HUES6 (cell line): ENCODE results near the gene SND1.

Experiments
- H3K27ac ChIP-seq: 2 replicates; pipeline ENCODE4 v1.7.0; 2013; ENCODE audit warnings: low read depth, mild to moderate bottlenecking, low read length, inconsistent platforms
- H3K27me3 ChIP-seq: 2 replicates; pipeline ENCODE4 v1.6.1; 2013; ENCODE audit warnings: low read length; ENCODE audit not compliant: control insufficient read depth, insufficient read depth
- H3K36me3 ChIP-seq: 2 replicates; pipeline ENCODE4 v1.6.1; 2013; ENCODE audit warnings: low read length; ENCODE audit not compliant: control insufficient read depth, insufficient read depth
- H3K4me1 ChIP-seq: 2 replicates; pipeline ENCODE4 v1.6.1; 2013; ENCODE audit warnings: low read length; ENCODE audit not compliant: control insufficient read depth, insufficient read depth
- H3K4me3 ChIP-seq: 2 replicates; pipeline ENCODE4 v1.5.1; 2013; ENCODE audit warnings: low read depth, low read length
- H3K9ac ChIP-seq: one replicate; pipeline ENCODE4 v1.6.1; 2013; ENCODE audit warnings: mild to moderate bottlenecking, low read length
- H3K9me3 ChIP-seq: 2 replicates; pipeline ENCODE4 v1.6.1; 2013; ENCODE audit warnings: low read depth, low read length; ENCODE audit not compliant: control insufficient read depth, insufficient read depth

The SND1 gene

DNA sequence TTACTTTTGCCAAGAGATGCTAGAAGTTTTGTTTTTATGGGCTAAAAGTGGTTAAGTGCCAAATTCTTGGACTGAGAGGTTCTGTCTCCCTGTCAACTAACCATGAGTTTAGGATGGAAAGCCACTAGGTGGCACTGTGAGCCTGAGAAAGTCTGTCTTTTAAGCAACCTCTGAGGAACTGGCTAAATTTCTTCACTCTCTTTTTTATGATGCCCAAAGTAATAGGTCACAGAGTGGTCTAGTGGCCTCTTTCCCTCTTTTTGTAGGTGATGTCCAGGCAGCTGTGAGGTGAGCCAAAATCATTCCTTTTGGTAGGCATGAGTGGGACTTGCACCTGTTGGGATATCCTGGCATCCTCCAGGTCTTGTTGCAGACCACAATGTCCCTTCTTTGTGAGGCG lies 56.8 kb downstream of the SND1 start:
- Histone ChIP-seq H3K9ac (no peak overlapping the region), H3K27ac (no peak overlapping the region), H3K36me3 (peaks cover 96% of the 10 kb centered on the region), H3K27me3 (no peaks in the 10 kb centered on the region), H3K4me3 (no peak overlapping the region), H3K4me1 (no peaks in the 10 kb centered on the region), H3K9me3 (no peaks in the 10 kb centered on the region; the same call in 1 of the 2 replicates)

GRCh38 chr7:127710635-127711034 lies 58.6 kb downstream of the SND1 start:
- no peak overlapping the region for H3K4me3 ChIP-seq
- H3K27me3 ChIP-seq, result no peaks in the 10 kb centered on the region
- no peak overlapping the region for H3K27ac ChIP-seq
- no peak overlapping the region for H3K9ac ChIP-seq
- H3K36me3 ChIP-seq, result peaks cover 89% of the 10 kb centered on the region
- no peaks in the 10 kb centered on the region for H3K4me1 ChIP-seq
- no peaks in the 10 kb centered on the region; the same call in 1 of the 2 replicates for H3K9me3 ChIP-seq

GRCh38 chr7:127711872-127712271 lies 59.9 kb downstream of the SND1 start:
- Histone ChIP-seq H3K27me3 (no peaks in the 10 kb centered on the region), H3K4me1 (no peaks in the 10 kb centered on the region), H3K4me3 (no peak overlapping the region), H3K9ac (no peak overlapping the region), H3K27ac (no peak overlapping the region), H3K36me3 (peaks cover 82% of the 10 kb centered on the region), H3K9me3 (no peaks in the 10 kb centered on the region; the same call in 1 of the 2 replicates)

DNA sequence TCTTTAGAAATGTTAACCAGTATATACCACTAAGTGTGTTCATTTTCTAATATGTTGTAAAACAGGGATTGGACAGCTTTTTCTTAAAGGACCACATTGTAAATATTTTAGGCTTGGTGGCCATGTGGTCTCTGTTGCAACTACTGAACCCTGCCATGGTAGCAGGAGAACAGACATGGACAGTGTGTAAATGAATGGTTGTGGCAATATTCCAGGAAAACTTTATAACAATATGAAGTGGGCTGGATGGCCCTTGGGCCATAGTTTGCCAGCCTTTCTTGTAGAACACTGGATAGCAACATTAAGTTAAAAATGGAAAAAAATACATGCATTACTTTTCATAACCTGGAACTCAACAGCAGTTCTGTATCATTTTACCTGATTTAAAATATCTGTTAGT lies 61.0 kb downstream of the SND1 start:
- Histone ChIP-seq H3K9ac (no peak overlapping the region), H3K4me3 (no peak overlapping the region), H3K9me3 (no peaks in the 10 kb centered on the region; the same call in 1 of the 2 replicates), H3K36me3 (peaks cover 80% of the 10 kb centered on the region), H3K27me3 (no peaks in the 10 kb centered on the region), H3K27ac (no peak overlapping the region), H3K4me1 (no peaks in the 10 kb centered on the region)

DNA sequence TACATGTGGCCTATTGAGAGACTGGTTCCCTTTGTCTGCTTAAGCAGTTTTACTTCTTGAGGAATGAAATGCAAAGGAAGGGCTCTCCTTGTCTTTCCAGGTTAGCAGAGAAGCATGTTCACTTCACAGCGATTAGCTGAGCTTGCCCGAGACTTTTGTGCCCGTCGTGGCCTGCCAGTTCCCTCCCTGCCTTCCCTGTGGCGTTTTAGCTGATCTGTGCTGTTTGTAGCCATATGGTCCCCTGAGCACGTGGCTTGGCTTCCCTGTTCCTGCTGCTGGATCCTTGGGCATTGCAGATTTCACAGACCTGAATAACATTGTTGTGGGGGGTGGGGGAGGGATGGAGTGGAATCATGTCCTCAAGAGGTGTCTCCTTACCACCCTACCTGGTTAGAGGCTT lies 61.8 kb downstream of the SND1 start:
- Histone ChIP-seq H3K4me3 (no peak overlapping the region), H3K36me3 (peaks cover 81% of the 10 kb centered on the region), H3K27me3 (no peaks in the 10 kb centered on the region), H3K9ac (no peak overlapping the region), H3K4me1 (no peaks in the 10 kb centered on the region), H3K27ac (no peak overlapping the region), H3K9me3 (no peaks in the 10 kb centered on the region; the same call in 1 of the 2 replicates)

- H3K4me3 ChIP-seq, result no peak overlapping the region
- no peak overlapping the region for H3K9ac ChIP-seq
- peaks cover 73% of the 10 kb centered on the region for H3K36me3 ChIP-seq
- H3K27me3 ChIP-seq, result no peaks in the 10 kb centered on the region
- no peaks in the 10 kb centered on the region for H3K4me1 ChIP-seq
- H3K9me3 ChIP-seq, result no peaks in the 10 kb centered on the region; the same call in 1 of the 2 replicates
- H3K27ac ChIP-seq, result no peak overlapping the region
Measured at GRCh38 chr7:127715272-127715671, 63.3 kb downstream of the SND1 start.

GRCh38 chr7:127715901-127716300 lies 63.9 kb downstream of the SND1 start:
- Histone ChIP-seq H3K9me3 (no peaks in the 10 kb centered on the region; the same call in 1 of the 2 replicates), H3K4me3 (no peak overlapping the region), H3K36me3 (peaks cover 73% of the 10 kb centered on the region), H3K27me3 (no peaks in the 10 kb centered on the region), H3K27ac (no peak overlapping the region), H3K4me1 (no peaks in the 10 kb centered on the region), H3K9ac (no peak overlapping the region)

DNA sequence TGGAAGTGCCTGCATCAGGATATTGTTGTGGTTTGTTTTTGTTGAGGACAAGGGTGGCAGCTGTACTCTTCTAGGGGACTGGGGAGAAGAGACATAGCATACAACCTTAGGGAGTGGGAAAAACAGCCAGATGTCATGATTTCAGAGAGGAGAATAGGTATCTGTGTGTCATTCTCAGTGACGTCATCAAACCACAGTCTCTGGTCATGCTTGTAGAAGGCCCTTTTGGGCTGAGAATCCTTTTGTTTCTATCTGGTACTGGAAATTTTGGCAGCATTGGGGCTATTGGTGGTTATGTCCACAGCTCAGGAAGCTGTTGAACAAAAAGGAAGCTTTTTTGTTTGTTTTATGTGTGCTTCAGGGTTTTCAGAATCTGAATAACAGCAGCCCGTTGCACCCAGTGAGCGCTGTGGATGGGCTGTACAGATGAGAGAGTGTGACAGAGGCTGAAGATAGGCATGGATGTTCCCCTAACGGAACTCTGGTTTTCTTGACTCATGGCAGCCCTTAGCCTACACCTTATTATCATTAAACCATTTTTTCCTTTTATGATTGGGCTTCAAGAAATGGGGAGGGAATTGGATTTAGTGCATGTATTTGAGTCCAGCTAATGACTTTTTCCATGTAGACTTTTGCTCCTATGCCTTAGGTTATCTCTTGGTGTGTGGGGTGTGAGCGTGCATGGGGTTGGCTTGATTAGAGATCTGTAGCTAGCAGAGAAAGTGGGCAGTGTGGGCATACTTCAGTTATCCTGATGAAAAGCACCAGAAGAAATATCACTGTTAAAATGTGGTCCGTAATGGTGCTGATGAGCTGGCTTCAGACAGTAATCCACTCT lies 65.7 kb downstream of the SND1 start:
- Histone ChIP-seq H3K4me3 (no peak overlapping the region), H3K4me1 (no peaks in the 10 kb centered on the region), H3K36me3 (peaks cover 74% of the 10 kb centered on the region), H3K27me3 (no peaks in the 10 kb centered on the region), H3K9ac (no peak overlapping the region), H3K27ac (no peak overlapping the region), H3K9me3 (no peaks in the 10 kb centered on the region)

DNA sequence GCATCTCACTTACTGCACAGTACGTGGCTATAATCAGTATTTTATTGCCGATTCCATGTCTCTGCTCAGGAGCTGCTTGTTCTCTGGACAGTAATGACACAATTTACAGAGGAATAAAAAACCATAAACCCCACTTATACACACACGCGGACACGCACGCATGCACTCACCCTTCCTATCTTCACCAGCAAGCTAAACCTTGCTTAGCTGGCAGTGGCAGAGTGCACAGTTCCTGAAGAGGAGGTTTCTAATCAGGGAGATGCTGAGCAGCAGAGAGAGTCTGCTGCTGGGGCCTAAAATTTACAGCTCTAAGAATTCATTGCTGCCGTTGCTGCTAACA lies 66.3 kb downstream of the SND1 start:
- Histone ChIP-seq H3K36me3 (peaks cover 74% of the 10 kb centered on the region), H3K9me3 (no peaks in the 10 kb centered on the region), H3K9ac (no peak overlapping the region), H3K27ac (no peak overlapping the region), H3K4me1 (no peaks in the 10 kb centered on the region), H3K4me3 (no peak overlapping the region), H3K27me3 (no peaks in the 10 kb centered on the region)

DNA sequence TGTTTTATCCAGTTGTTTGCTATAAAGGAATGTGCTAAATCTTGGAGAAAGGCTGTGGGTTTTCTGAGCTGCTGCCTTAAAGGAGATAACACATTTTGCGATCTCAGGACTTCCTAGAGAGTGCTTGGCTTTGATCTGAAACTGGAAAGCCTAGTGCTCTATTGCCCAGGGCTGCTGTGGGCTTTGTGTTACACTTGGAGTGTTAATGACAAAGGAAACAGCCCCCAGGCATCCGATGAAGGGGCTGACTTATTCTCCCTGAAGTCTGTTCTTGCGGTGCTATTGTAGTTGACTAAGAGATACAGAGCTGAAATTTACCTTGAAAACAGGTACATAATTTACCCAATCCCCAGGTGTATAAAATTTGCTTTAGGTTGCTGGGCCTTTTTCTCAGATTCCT lies 74.5 kb downstream of the SND1 start:
- H3K27me3 ChIP-seq, result no peaks in the 10 kb centered on the region
- H3K4me1 ChIP-seq, result peaks cover 46% of the 10 kb centered on the region
- no peak overlapping the region for H3K4me3 ChIP-seq
- H3K36me3 ChIP-seq, result peaks cover 53% of the 10 kb centered on the region
- H3K9ac ChIP-seq, result no peak overlapping the region
- no peak overlapping the region for H3K27ac ChIP-seq
- no peaks in the 10 kb centered on the region for H3K9me3 ChIP-seq

GRCh38 chr7:127730658-127731276 lies 78.8 kb downstream of the SND1 start:
- Histone ChIP-seq H3K27me3 (no peaks in the 10 kb centered on the region), H3K4me3 (no peak overlapping the region), H3K27ac (no peak overlapping the region), H3K9me3 (no peaks in the 10 kb centered on the region), H3K36me3 (peaks cover 47% of the 10 kb centered on the region), H3K9ac (no peak overlapping the region), H3K4me1 (peaks cover 39% of the 10 kb centered on the region)
